ENCODE measurements around the gene SPDYC.

GRCh38 chr11:65189191-65189590 is 19.2 kb downstream of the SPDYC start:
- no peak for TF ChIP-seq ZFX (IDR thresholded peaks at IDR 0.05)
- no peak for TF ChIP-seq YY1 (IDR thresholded peaks at IDR 0.05; ENCODE audit: extremely low read depth, insufficient replicate concordance, low read depth, low read length)
- no peak for TF ChIP-seq CBX3 (IDR thresholded peaks at IDR 0.05; ENCODE audit: low read depth)
- TF ChIP-seq EZH2 (IDR thresholded peaks at IDR 0.05), result no peak
- TF ChIP-seq FOSL1 (IDR thresholded peaks at IDR 0.05; ENCODE audit: low read depth), result no peak
- TF ChIP-seq RAD21 (IDR thresholded peaks at IDR 0.05; ENCODE audit: low read depth), result no peak
- TF ChIP-seq, protein P1, sequence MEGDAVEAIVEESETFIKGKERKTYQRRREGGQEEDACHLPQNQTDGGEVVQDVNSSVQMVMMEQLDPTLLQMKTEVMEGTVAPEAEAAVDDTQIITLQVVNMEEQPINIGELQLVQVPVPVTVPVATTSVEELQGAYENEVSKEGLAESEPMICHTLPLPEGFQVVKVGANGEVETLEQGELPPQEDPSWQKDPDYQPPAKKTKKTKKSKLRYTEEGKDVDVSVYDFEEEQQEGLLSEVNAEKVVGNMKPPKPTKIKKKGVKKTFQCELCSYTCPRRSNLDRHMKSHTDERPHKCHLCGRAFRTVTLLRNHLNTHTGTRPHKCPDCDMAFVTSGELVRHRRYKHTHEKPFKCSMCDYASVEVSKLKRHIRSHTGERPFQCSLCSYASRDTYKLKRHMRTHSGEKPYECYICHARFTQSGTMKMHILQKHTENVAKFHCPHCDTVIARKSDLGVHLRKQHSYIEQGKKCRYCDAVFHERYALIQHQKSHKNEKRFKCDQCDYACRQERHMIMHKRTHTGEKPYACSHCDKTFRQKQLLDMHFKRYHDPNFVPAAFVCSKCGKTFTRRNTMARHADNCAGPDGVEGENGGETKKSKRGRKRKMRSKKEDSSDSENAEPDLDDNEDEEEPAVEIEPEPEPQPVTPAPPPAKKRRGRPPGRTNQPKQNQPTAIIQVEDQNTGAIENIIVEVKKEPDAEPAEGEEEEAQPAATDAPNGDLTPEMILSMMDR (IDR thresholded peaks at IDR 0.05 in 2 of 3, conservative IDR thresholded peaks at IDR 0.05 in 1 of 3; ENCODE audit: borderline replicate concordance in 1 of 3, insufficient read depth in 1 of 3, low read depth in 2 of 3, low read length in 2 of 3), result no peak
- no peak for TF ChIP-seq POLR2A (IDR thresholded peaks at IDR 0.05; ENCODE audit: borderline replicate concordance, extremely low read depth, insufficient read depth, insufficient read length)
- TF ChIP-seq MAX (IDR thresholded peaks at IDR 0.05), result no peak
- no peak for TF ChIP-seq SIN3A (IDR thresholded peaks at IDR 0.05; ENCODE audit: low read depth)
- TF ChIP-seq EZH2phosphoT487 (IDR thresholded peaks at IDR 0.05; ENCODE audit: borderline replicate concordance), result no peak

Data from HCT116 (cell line).